ENCODE data around the gene PTGDR2.

DNA sequence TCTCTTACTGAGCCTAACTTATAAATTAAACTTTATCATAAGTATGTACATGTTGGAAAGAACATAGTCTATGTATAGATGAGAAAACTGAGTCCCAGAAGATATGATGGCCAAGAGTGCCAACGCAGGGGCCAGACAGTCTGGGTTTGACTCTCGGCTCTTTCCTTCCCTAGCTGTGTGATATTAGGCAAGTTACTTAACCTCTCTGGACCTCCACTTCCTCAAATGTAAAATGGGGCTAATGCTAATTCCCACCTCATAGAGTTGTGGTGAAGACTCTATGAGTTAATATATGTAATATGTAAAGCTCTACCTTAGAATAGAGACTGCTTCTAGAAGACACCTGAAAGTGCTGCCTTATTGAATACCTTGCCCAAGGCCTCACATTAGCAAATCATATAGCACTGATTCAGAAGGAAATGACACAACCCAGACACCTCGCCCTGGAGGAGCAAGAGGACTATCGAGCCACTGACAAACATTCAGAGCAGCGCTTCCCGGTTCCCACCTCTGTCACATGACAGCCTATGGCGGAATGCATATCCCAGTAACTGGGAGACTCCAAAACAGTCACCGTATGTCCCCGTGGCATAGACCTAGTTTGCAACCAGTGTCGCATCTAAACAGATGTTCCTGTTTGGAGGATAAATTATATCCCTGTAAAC is 25.1 kb downstream of the PTGDR2 start:
- no peak for TF ChIP-seq CTCF (conservative IDR thresholded peaks at IDR 0.05; ENCODE audit: low read length)
- TF ChIP-seq EZH2phosphoT487 (IDR thresholded peaks at IDR 0.05; ENCODE audit: borderline replicate concordance, low read depth, low read length) = no peak
